Trophoblast cell (in vitro differentiated cells and primary cell): ENCODE data around the gene DYSF.
A peak's percentile ranks its signal among the peaks of the same experiment; 100 is the strongest.

Experiments
- DNase-seq, 2 donors: peaks; one replicate each; pipeline ENCODE4 v3.0.0-alpha.2; 2016
- H2AFZ ChIP-seq: 2 replicates; pipeline ENCODE4 v1.6.1; 2013; ENCODE audit warnings: low read length, moderate library complexity, mild to moderate bottlenecking; ENCODE audit not compliant: insufficient read depth, poor library complexity
- H2AK5ac ChIP-seq: 2 replicates; pipeline ENCODE4 v1.6.1; 2013; ENCODE audit warnings: mild to moderate bottlenecking, low read length
- H2BK120ac ChIP-seq: 2 replicates; pipeline ENCODE4 v1.6.1; 2013; ENCODE audit warnings: low read length, mild to moderate bottlenecking, moderate library complexity; ENCODE audit not compliant: insufficient read depth, poor library complexity
- H2BK12ac ChIP-seq: 2 replicates; pipeline ENCODE4 v1.6.1; 2013; ENCODE audit warnings: mild to moderate bottlenecking, low read length, moderate library complexity
- H2BK5ac ChIP-seq: 2 replicates; pipeline ENCODE4 v1.6.1; 2013; ENCODE audit warnings: low read length, low read depth, moderate library complexity, mild to moderate bottlenecking; ENCODE audit not compliant: poor library complexity
- H3K14ac ChIP-seq: 2 replicates; pipeline ENCODE4 v1.6.1; 2013; ENCODE audit warnings: mild to moderate bottlenecking, low read length
- H3K18ac ChIP-seq: 2 replicates; pipeline ENCODE4 v1.6.1; 2013; ENCODE audit warnings: mild to moderate bottlenecking, low read length
- H3K23ac ChIP-seq: 2 replicates; pipeline ENCODE4 v1.6.1; 2013; ENCODE audit warnings: low read length
- H3K27ac ChIP-seq: 2 replicates; pipeline ENCODE4 v1.5.1; 2013; ENCODE audit warnings: low read depth, mild to moderate bottlenecking, inconsistent platforms, low read length, moderate library complexity
- H3K27me3 ChIP-seq: 2 replicates; pipeline ENCODE4 v1.6.1; 2013; ENCODE audit warnings: inconsistent platforms, mild to moderate bottlenecking, low read length, moderate library complexity; ENCODE audit not compliant: insufficient read depth
- H3K36me3 ChIP-seq, 2 experiments: 1 replicate in 1 of 2; 2 replicates in 1 of 2; pipeline ENCODE4 v1.6.1; 2013; ENCODE audit warnings: low read length in 2 of 2, mild to moderate bottlenecking in 2 of 2, moderate library complexity in 1 of 2; ENCODE audit not compliant: insufficient read depth in 2 of 2, control insufficient read depth in 1 of 2
- H3K4ac ChIP-seq: 2 replicates; pipeline ENCODE4 v1.6.1; 2013; ENCODE audit warnings: low read depth, mild to moderate bottlenecking, low read length, moderate library complexity
- H3K4me1 ChIP-seq, 2 experiments: 1 replicate in 1 of 2; 2 replicates in 1 of 2; pipeline ENCODE4 v1.6.1; 2013; ENCODE audit warnings: low read length in 2 of 2, mild to moderate bottlenecking in 2 of 2, moderate library complexity in 1 of 2; ENCODE audit not compliant: insufficient read depth in 2 of 2, control insufficient read depth in 1 of 2
- H3K4me2 ChIP-seq: 2 replicates; pipeline ENCODE4 v1.6.1; 2013; ENCODE audit warnings: inconsistent platforms, mild to moderate bottlenecking, low read length, moderate library complexity
- H3K4me3 ChIP-seq: 2 replicates; pipeline ENCODE4 v1.5.1; 2013; ENCODE audit warnings: mild to moderate bottlenecking, low read depth, low read length, inconsistent platforms
- H3K79me1 ChIP-seq: one replicate; pipeline ENCODE4 v1.6.1; 2013; ENCODE audit warnings: low read length
- H3K79me2 ChIP-seq: 2 replicates; pipeline ENCODE4 v1.6.1; 2013; ENCODE audit warnings: low read length, mild to moderate bottlenecking; ENCODE audit not compliant: control insufficient read depth, insufficient read depth, poor library complexity
- H3K9ac ChIP-seq: 2 replicates; pipeline ENCODE4 v1.6.1; 2013; ENCODE audit warnings: mild to moderate bottlenecking, low read length
- H3K9me3 ChIP-seq: 2 replicates; pipeline ENCODE4 v1.6.1; 2013; ENCODE audit warnings: low read depth, mild to moderate bottlenecking, control low read depth, inconsistent platforms, low read length; ENCODE audit not compliant: insufficient read depth
- H4K12ac ChIP-seq: 2 replicates; pipeline ENCODE4 v1.6.1; 2013; ENCODE audit warnings: low read depth, mild to moderate bottlenecking, low read length, moderate library complexity
- H4K8ac ChIP-seq: 2 replicates; pipeline ENCODE4 v1.6.1; 2013; ENCODE audit warnings: low read depth, mild to moderate bottlenecking, low read length, moderate library complexity
- H4K91ac ChIP-seq: one replicate; pipeline ENCODE4 v1.6.1; 2013; ENCODE audit warnings: low read depth, mild to moderate bottlenecking, low read length, moderate library complexity
- whole genome bisulfite sequencing: extraction: QIAGEN DNeasy Blood & Tissue Kit; methylation state at CpG from one replicate; pipeline ENCODE4 v1.1.7; 2013; ENCODE audit warnings: missing lambda C conversion rate; ENCODE audit not compliant: insufficient read length, insufficient coverage; ENCODE audit errors: extremely low coverage; 5-methylcytosine and 5-hydroxymethylcytosine counted together

The DYSF gene

DNA sequence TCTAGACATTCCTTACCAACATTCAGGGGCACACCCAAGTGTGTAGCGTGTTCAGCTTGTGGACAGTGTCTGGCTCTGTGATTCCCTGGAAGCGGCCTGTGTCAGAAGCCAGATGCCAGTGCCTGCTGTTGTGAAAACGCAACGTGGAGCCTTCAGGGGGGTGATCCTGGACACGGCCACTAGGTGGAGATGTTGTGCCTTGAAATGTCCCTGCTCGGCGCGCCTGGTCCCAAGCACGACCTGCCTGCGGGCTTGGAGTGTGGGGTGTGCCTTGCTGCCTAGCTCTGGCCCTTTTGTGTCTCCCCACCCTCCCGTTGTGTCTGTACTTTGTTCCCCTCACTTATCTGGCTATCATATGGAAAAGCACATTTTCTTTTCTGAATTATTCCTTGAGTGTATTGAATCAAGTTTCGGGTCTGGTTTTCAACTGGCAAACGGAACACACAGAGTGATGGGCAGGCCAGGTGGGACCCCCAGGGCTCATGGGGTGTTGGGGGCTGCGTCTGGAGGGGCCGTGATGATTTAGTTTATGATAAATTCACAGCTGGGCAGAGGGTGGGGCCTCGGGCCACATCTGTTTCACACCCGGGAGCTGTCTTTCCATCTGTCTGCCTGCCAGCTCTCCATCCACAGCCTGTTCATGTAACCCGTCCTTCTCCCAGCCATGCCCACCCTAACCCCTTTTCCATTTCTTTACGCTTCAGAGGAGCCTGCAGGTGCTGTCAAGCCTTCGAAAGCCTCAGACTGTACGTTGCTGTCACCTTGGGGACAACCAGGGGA is 95.5 kb downstream of the DYSF start:
- Histone ChIP-seq H3K23ac (no peak overlapping the region), H3K36me3 (peaks cover 10 to 11% of the 10 kb centered on the region in 2 experiments), H3K4me3 (no peak overlapping the region), H3K27ac (no peak overlapping the region), H2BK5ac (no peak overlapping the region), H4K12ac (no peak overlapping the region), H3K4me2 (no peak overlapping the region), H3K79me2 (no peaks in the 10 kb centered on the region), H3K79me1 (no peaks in the 10 kb centered on the region), H3K9ac (no peak overlapping the region), H3K18ac (no peak overlapping the region), H3K27me3 (no peaks in the 10 kb centered on the region), H2BK120ac (no peak overlapping the region), H3K4ac (no peak overlapping the region), H3K9me3 (peaks cover 1% of the 10 kb centered on the region), H2BK12ac (no peak overlapping the region), H3K4me1 (no peaks in the 10 kb centered on the region), H4K8ac (no peak overlapping the region), H2AFZ (no peak overlapping the region), H3K14ac (no peak overlapping the region), H4K91ac (no peak overlapping the region), H2AK5ac (no peak overlapping the region)
- peak; percentile 64 to 80 for DNase-seq
- no CpG with 5 or more reads among the region's 21 CpGs for WGBS

DNA sequence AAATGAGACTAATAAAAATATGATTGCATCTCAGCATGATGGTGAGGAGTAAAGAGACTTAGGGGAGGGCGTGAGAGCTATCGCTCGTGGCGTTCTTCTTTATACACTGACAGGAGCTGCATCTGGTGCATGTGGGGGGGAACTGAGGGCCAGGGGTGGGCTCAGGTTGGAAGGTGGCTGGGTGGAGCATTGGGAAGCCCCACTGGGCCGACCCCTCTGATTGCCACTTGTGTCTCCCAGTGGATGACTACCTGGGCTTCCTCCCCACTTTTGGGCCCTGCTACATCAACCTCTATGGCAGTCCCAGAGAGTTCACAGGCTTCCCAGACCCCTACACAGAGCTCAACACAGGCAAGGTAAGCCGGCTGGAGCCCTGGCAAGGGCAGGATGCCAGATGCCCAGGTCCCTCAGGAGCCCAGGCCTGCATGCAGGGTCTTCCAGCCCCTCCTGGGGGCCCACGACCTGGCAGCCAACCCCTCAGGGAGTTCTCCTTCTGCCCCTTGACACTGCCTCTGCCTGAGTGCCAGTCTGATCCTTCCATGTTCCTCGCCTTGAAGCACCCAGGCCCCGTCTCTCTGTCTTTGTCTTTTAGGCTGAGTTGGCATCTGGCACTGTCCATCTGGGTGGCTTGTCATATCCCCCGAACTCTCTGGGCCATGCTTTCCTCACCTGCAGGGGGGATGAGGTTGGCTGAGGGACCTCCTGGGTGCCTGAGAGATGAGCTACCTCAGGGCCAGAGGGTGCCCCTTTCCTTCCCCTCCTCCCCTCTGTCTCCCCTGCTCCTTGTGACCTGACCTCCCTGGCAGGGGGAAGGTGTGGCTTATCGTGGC is 97.7 kb downstream of the DYSF start:
- H3K23ac ChIP-seq: no peak overlapping the region
- no peak overlapping the region for H2AFZ ChIP-seq
- H3K79me2 ChIP-seq: no peaks in the 10 kb centered on the region
- no peak overlapping the region for H4K12ac ChIP-seq
- H2AK5ac ChIP-seq: no peak overlapping the region
- H4K8ac ChIP-seq: no peak overlapping the region
- peaks cover 19 to 20% of the 10 kb centered on the region in 2 experiments for H3K36me3 ChIP-seq
- no peak overlapping the region for H4K91ac ChIP-seq
- no peak overlapping the region for H3K4ac ChIP-seq
- H2BK120ac ChIP-seq: no peak overlapping the region
- no CpG with 5 or more reads among the region's 11 CpGs for WGBS
- peaks cover 1% of the 10 kb centered on the region for H3K9me3 ChIP-seq
- no peak overlapping the region for H2BK5ac ChIP-seq
- no peak overlapping the region for H3K4me3 ChIP-seq
- no peak for DNase-seq
- H3K4me1 ChIP-seq: no peaks in the 10 kb centered on the region
- no peak overlapping the region for H3K4me2 ChIP-seq
- no peak overlapping the region for H3K27ac ChIP-seq
- H3K14ac ChIP-seq: no peak overlapping the region
- H3K79me1 ChIP-seq: no peaks in the 10 kb centered on the region
- no peak overlapping the region for H3K9ac ChIP-seq
- H3K27me3 ChIP-seq: no peaks in the 10 kb centered on the region
- no peak overlapping the region for H3K18ac ChIP-seq
- H2BK12ac ChIP-seq: no peak overlapping the region

DNA sequence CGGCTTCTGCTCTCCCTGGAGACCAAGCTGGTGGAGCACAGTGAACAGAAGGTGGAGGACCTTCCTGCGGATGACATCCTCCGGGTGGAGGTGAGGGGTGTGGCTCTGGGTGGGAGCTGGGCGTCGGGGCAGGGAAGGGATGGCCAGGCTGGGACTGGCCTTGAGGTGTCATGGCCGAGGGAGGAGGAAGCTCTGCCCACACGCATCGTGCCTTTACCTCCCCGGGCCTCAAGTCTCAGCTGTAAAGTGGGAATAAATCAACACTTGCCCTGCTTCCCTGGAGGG is 98.2 kb downstream of the DYSF start:
- H3K14ac ChIP-seq: no peak overlapping the region
- H3K4me3 ChIP-seq: no peak overlapping the region
- H3K4me2 ChIP-seq: no peak overlapping the region
- no peak overlapping the region for H2BK5ac ChIP-seq
- H4K8ac ChIP-seq: no peak overlapping the region
- no peak overlapping the region for H3K18ac ChIP-seq
- H3K27ac ChIP-seq: no peak overlapping the region
- H3K23ac ChIP-seq: no peak overlapping the region
- no peaks in the 10 kb centered on the region for H3K79me1 ChIP-seq
- peaks cover 19 to 20% of the 10 kb centered on the region in 2 experiments for H3K36me3 ChIP-seq
- no peak overlapping the region for H2AFZ ChIP-seq
- no peak overlapping the region for H3K4ac ChIP-seq
- no CpG with 5 or more reads among the region's 9 CpGs for WGBS
- no peak overlapping the region for H2BK120ac ChIP-seq
- no peak for DNase-seq
- H3K9me3 ChIP-seq: peaks cover 1% of the 10 kb centered on the region
- no peak overlapping the region for H4K91ac ChIP-seq
- no peaks in the 10 kb centered on the region for H3K27me3 ChIP-seq
- H2AK5ac ChIP-seq: no peak overlapping the region
- H3K4me1 ChIP-seq: no peaks in the 10 kb centered on the region
- H4K12ac ChIP-seq: no peak overlapping the region
- no peak overlapping the region for H3K9ac ChIP-seq
- H2BK12ac ChIP-seq: no peak overlapping the region
- H3K79me2 ChIP-seq: no peaks in the 10 kb centered on the region

GRCh38 chr2:71552356-71552755 is 99.0 kb downstream of the DYSF start:
- no peak overlapping the region for H4K12ac ChIP-seq
- H4K91ac ChIP-seq: no peak overlapping the region
- no peaks in the 10 kb centered on the region for H3K79me1 ChIP-seq
- H2BK5ac ChIP-seq: no peak overlapping the region
- DNase-seq: no peak
- H3K4ac ChIP-seq: no peak overlapping the region
- H3K79me2 ChIP-seq: no peaks in the 10 kb centered on the region
- no peak overlapping the region for H2BK120ac ChIP-seq
- no peak overlapping the region for H2BK12ac ChIP-seq
- no peak overlapping the region for H3K9ac ChIP-seq
- H3K18ac ChIP-seq: no peak overlapping the region
- no peaks in the 10 kb centered on the region for H3K27me3 ChIP-seq
- H3K27ac ChIP-seq: no peak overlapping the region
- H3K14ac ChIP-seq: no peak overlapping the region
- no peak overlapping the region for H4K8ac ChIP-seq
- H2AFZ ChIP-seq: no peak overlapping the region
- H3K36me3 ChIP-seq: peaks cover 17 to 19% of the 10 kb centered on the region in 2 experiments
- WGBS: no CpG with 5 or more reads among the region's 6 CpGs
- no peaks in the 10 kb centered on the region for H3K4me1 ChIP-seq
- H3K23ac ChIP-seq: no peak overlapping the region
- no peak overlapping the region for H2AK5ac ChIP-seq
- no peak overlapping the region for H3K4me2 ChIP-seq
- H3K9me3 ChIP-seq: no peaks in the 10 kb centered on the region
- no peak overlapping the region for H3K4me3 ChIP-seq
